Nephron progenitor cell (in vitro differentiated cells): ENCODE results near the gene SLC1A7.

ENCODE experiments used
- DNase-seq: peaks from one replicate; pipeline ENCODE4 v3.0.0; 2021
- H3K27ac Mint-ChIP-seq: 2 replicates; pipeline ENCODE4 v1.8.0; 2021; ENCODE audit warnings: mild to moderate bottlenecking, moderate library complexity, mixed read lengths
- H3K27me3 Mint-ChIP-seq: 2 replicates; pipeline ENCODE4 v1.8.0; 2021; ENCODE audit warnings: mild to moderate bottlenecking, low read depth, mixed read lengths; ENCODE audit not compliant: poor library complexity
- H3K36me3 Mint-ChIP-seq: 2 replicates; pipeline ENCODE4 v1.8.0; 2021; ENCODE audit warnings: low read depth, mixed read lengths
- H3K4me1 Mint-ChIP-seq: 2 replicates; pipeline ENCODE4 v1.8.0; 2021; ENCODE audit warnings: mixed read lengths
- H3K4me3 Mint-ChIP-seq: 2 replicates; pipeline ENCODE4 v1.8.0; 2021; ENCODE audit warnings: mild to moderate bottlenecking, moderate library complexity, mixed read lengths
- H3K9me3 Mint-ChIP-seq: 2 replicates; pipeline ENCODE4 v1.8.0; 2021; ENCODE audit warnings: mild to moderate bottlenecking, moderate library complexity, mixed read lengths
- TF ChIP-seq, protein P1 (sequence below): fragments of 200-600 bp; sonication (generic); IDR thresholded peaks from 2 replicates; pipeline ENCODE4 v1.5.0; 2021; ENCODE audit warnings: antibody characterized with exemption

SLC1A7 gene

DNA sequence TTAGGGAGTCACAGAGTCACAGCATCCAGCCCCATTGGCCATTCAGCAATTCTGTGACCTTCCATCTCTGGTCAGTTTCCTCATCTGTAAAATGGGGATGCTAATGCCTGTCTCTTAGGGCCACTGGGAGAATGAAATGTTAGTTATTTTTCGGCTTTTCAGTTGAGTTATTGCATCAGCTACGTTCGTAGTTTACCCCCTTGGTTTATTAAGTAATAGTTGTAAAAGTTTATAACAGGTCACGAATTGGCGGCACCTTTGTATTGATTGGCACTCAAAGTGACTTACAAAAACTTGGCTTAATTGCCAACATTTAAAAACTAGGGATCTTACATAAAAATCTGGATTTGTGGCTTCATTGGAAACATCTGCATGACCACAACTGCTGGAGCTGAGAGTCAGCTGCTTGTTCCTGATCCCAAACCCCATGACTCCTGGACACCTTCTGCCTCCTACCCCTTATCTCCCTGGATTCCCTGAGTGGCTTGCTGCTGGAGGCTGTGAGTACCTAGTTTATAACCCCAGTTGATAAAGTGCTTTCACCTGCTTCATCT, 23.0 kb upstream of the SLC1A7 start:
- Mint-ChIP-seq H3K27me3 (peaks cover 18% of the 10 kb centered on the region), H3K36me3 (no peaks in the 10 kb centered on the region), H3K9me3 (no peaks in the 10 kb centered on the region), H3K4me3 (no peak overlapping the region), H3K27ac (no peak overlapping the region), H3K4me1 (no peaks in the 10 kb centered on the region)
- TF ChIP-seq, protein P1, sequence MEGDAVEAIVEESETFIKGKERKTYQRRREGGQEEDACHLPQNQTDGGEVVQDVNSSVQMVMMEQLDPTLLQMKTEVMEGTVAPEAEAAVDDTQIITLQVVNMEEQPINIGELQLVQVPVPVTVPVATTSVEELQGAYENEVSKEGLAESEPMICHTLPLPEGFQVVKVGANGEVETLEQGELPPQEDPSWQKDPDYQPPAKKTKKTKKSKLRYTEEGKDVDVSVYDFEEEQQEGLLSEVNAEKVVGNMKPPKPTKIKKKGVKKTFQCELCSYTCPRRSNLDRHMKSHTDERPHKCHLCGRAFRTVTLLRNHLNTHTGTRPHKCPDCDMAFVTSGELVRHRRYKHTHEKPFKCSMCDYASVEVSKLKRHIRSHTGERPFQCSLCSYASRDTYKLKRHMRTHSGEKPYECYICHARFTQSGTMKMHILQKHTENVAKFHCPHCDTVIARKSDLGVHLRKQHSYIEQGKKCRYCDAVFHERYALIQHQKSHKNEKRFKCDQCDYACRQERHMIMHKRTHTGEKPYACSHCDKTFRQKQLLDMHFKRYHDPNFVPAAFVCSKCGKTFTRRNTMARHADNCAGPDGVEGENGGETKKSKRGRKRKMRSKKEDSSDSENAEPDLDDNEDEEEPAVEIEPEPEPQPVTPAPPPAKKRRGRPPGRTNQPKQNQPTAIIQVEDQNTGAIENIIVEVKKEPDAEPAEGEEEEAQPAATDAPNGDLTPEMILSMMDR: no peak
- no peak for DNase-seq

DNA sequence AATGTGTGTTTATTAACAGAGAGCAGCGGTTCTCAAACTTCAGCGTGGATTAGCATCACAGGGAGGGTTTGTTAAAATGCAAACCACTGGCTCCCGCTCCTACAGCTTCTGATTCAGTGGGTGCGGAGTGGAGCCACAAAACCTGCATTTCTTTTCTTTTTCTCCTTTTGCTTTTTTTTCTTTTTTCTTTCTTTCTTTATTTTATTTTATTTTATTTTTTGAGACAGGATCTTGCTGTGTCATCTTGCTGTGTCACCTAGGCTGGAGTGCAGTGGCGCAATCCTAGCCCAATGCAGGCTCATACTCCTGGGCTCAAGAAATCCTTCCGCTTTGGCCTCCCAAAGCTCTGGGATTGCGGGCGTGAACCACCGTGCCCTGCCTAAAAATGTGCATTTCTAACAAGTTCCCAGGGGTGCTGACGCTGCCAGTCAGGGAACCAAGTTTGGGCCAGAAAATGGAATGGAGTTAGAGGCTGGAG, 20.9 kb upstream of the SLC1A7 start:
- H3K4me3 Mint-ChIP-seq: no peak overlapping the region
- no peaks in the 10 kb centered on the region for H3K9me3 Mint-ChIP-seq
- TF ChIP-seq, protein P1: no peak
- peaks cover 15% of the 10 kb centered on the region for H3K27me3 Mint-ChIP-seq
- H3K27ac Mint-ChIP-seq: no peak overlapping the region
- no peak for DNase-seq
- no peaks in the 10 kb centered on the region for H3K36me3 Mint-ChIP-seq
- H3K4me1 Mint-ChIP-seq: no peaks in the 10 kb centered on the region

DNA sequence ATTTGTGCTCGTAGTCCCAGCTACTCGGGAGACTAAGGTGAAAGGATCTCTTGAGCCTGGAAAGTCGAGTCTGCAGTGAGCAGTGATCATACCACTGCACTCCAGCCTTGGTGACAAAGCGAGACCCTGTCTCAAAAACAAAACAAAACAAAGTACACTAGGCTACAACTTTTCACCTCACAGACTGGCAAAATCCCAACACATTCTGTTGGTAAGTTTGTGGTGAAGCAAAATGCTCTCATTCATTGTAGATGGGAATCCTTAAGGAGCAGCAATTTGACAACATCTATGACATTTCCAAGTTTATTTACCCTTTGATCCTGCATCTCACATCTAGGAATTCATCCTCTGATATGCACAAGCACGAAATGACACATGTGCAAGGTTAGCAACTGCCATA, 20.2 kb upstream of the SLC1A7 start:
- no peaks in the 10 kb centered on the region for H3K36me3 Mint-ChIP-seq
- no peak overlapping the region for H3K4me3 Mint-ChIP-seq
- no peaks in the 10 kb centered on the region for H3K9me3 Mint-ChIP-seq
- no peaks in the 10 kb centered on the region for H3K4me1 Mint-ChIP-seq
- DNase-seq: no peak
- TF ChIP-seq, protein P1: no peak
- no peak overlapping the region for H3K27ac Mint-ChIP-seq
- H3K27me3 Mint-ChIP-seq: peaks cover 15% of the 10 kb centered on the region

DNA sequence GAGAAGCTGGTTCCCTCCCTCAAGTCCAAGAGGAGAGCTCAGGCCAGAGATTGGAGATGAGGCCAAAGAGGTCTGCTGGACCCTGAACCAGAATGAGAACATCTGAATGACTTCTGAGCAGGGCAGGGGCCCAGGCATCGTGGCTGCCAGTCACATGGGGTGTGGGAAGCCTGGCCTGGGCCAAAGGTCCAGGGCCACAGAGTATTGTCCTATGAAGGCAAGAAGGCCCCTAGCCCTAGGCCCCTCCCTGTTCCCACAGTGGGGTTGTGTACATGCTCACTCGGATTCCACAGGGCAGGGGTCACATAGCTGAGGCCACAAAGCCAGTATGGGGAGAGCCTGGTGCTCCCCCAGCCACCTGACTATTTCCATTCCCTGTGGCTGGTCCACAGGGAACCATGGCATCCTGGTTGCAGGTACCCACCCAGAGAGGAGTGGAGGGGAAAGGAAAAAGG, 18.5 kb upstream of the SLC1A7 start:
- peaks cover 16% of the 10 kb centered on the region for H3K27me3 Mint-ChIP-seq

DNA sequence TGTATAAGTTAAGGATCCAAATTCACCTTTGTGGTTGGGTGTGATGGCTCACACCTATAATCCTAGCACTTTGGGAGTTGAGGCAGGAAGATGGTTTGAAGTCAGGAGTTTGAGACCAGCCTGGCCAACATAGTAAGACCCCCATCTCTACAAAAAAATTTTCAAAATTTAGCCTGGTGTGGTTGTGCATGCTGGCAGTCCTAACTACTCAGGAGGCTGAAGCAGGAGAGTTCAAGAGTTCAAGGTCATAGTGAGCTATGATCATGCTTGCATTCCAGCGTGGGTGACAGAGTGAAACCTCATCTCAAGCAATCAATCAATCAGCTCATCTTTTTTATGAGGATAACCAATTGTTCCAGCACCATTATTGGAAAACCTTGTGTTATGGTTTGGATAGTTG, 16.5 kb upstream of the SLC1A7 start:
- DNase-seq: no peak
- H3K4me1 Mint-ChIP-seq: no peaks in the 10 kb centered on the region
- H3K4me3 Mint-ChIP-seq: no peak overlapping the region
- H3K36me3 Mint-ChIP-seq: no peaks in the 10 kb centered on the region
- H3K27me3 Mint-ChIP-seq: peaks cover 13% of the 10 kb centered on the region
- no peak overlapping the region for H3K27ac Mint-ChIP-seq
- TF ChIP-seq, protein P1: no peak
- H3K9me3 Mint-ChIP-seq: no peaks in the 10 kb centered on the region

More for the DNA sequence above, 18.5 kb upstream of the SLC1A7 start:
- Mint-ChIP-seq H3K4me3 (no peak overlapping the region), H3K9me3 (no peaks in the 10 kb centered on the region), H3K36me3 (no peaks in the 10 kb centered on the region), H3K27ac (no peak overlapping the region), H3K4me1 (no peaks in the 10 kb centered on the region)
- TF ChIP-seq, protein P1: no peak
- no peak for DNase-seq

DNA sequence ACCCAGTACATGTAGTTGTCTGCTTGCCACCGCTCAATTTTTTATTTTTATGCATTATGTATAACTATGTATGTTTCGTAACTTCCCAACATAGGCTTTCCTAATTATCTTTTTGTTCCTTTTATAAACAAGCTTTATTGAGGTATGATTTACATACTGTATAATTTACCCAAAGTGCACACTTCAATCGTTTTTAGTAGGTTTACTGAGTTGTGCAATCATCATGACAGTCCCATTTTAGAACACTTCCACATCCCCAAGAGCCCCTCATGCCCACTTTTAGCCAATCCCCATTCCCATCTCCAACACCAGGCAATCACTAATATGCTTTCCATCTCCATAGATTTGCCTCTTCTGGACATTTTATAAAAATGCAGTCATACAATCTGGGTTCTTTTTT, 14.3 kb upstream of the SLC1A7 start:
- peaks cover 7% of the 10 kb centered on the region for H3K27me3 Mint-ChIP-seq
- DNase-seq: no peak
- H3K9me3 Mint-ChIP-seq: no peaks in the 10 kb centered on the region
- H3K4me1 Mint-ChIP-seq: no peaks in the 10 kb centered on the region
- no peaks in the 10 kb centered on the region for H3K36me3 Mint-ChIP-seq
- TF ChIP-seq, protein P1: no peak
- H3K27ac Mint-ChIP-seq: no peak overlapping the region
- no peak overlapping the region for H3K4me3 Mint-ChIP-seq
